Smooth muscle cell (in vitro differentiated cells): ENCODE measurements around the gene SERPINB12. TPM values are rescaled to one million over a fixed set of nuclear protein-coding genes. Genes with fewer than 3 reads are reported as not detected.

ENCODE experiments used
- DNase-seq: peaks from one replicate; lab custom pipeline; 2025; ENCODE audit not compliant: unreplicated experiment; lab: John Stamatoyannopoulos, UW
- H2AFZ ChIP-seq: fragments of 200-600 bp; sonication (generic); 2 replicates; pipeline ENCODE4 v1.6.0; 2016; ENCODE audit warnings: antibody characterized with exemption, low read depth, mild to moderate bottlenecking
- H3F3A ChIP-seq: fragments of 200-600 bp; sonication (generic); 2 replicates; pipeline ENCODE4 v1.6.0; 2017; ENCODE audit warnings: antibody characterized with exemption, low read depth
- H3K27ac ChIP-seq: fragments of 200-600 bp; sonication (generic); 2 replicates; pipeline ENCODE4 v1.5.1; 2016; ENCODE audit warnings: low read depth, mild to moderate bottlenecking
- H3K27me3 ChIP-seq: fragments of 200-600 bp; sonication (generic); 2 replicates; pipeline ENCODE4 v1.6.1; 2016; ENCODE audit warnings: low read depth, mild to moderate bottlenecking
- H3K36me3 ChIP-seq: fragments of 200-600 bp; sonication (generic); 2 replicates; pipeline ENCODE4 v1.5.1; 2016; ENCODE audit warnings: low read depth
- H3K4me1 ChIP-seq: fragments of 200-600 bp; sonication (generic); 2 replicates; pipeline ENCODE4 v1.5.1; 2016; ENCODE audit warnings: low read depth
- H3K4me2 ChIP-seq: fragments of 200-600 bp; sonication (generic); 2 replicates; pipeline ENCODE4 v1.6.0; 2016; ENCODE audit warnings: mild to moderate bottlenecking
- H3K4me3 ChIP-seq: fragments of 200-600 bp; sonication (generic); 2 replicates; pipeline ENCODE4 v1.5.1; 2016; ENCODE audit warnings: mild to moderate bottlenecking
- H3K79me2 ChIP-seq: fragments of 200-600 bp; sonication (generic); 2 replicates; pipeline ENCODE4 v1.6.0; 2016; ENCODE audit warnings: low read depth, mild to moderate bottlenecking
- H3K9ac ChIP-seq: fragments of 200-600 bp; sonication (generic); 2 replicates; pipeline ENCODE4 v1.6.0; 2016; ENCODE audit warnings: low read depth
- H3K9me3 ChIP-seq: fragments of 200-600 bp; sonication (generic); replicated peaks from 2 replicates; pipeline ENCODE4 v1.5.1; 2016; ENCODE audit warnings: low read depth
- H4K20me1 ChIP-seq: fragments of 200-600 bp; sonication (generic); 2 replicates; pipeline ENCODE4 v1.6.0; 2016; ENCODE audit warnings: low read depth
- WGBS: methylation state at CpG from one replicate; pipeline ENCODE4 v1.1.7; 2016; ENCODE audit warnings: low lambda C conversion rate; 5-methylcytosine and 5-hydroxymethylcytosine counted together
- polyA plus RNA-seq: library from polyadenylated mRNA; unstranded; fragments of >200 nt; fragmentation: Nextera tagmentation; extraction: Ambion mirVana; gene quantifications from 2 replicates; pipeline ENCODE4 v1.2.1, GENCODE V29; 2016
- total RNA-seq: library from RNA; depleted of rRNA; stranded (reverse); fragments of >200 nt; gene quantifications from 2 replicates; pipeline ENCODE4 v1.2.3, GENCODE V29; 2014
- TF ChIP-seq, protein P1 (sequence below): fragments of 200-600 bp; sonication (generic); IDR thresholded peaks from 2 replicates; pipeline ENCODE4 v1.5.1; 2017; ENCODE audit warnings: borderline replicate concordance, mild to moderate bottlenecking, antibody characterized with exemption; ENCODE audit not compliant: insufficient read depth, poor library complexity, severe bottlenecking

SERPINB12 gene
- total and polyA plus RNA-seq, 2 experiments from 2014 or later, result 1.3 to 16.4 TPM

DNA sequence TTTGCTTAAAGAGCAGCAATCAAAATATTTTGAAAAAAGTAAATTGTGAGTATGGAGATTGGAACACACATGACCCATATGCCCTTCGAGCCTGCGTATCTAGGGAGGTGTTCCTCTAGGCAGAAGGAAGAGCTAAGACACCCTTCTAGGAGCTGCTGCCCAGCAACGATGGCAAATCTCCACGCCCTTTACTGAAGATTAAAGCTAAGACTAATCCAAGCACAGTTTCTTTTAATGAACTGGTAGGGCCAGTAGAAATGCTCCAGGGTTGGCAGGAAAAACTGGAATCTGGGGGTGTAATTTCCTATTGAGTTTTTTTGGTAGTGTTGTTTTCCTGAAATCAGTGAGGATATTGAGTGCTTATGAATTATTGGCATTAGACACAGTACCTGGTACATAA is 44.3 kb downstream of the SERPINB12 start:
- H3K9me3 ChIP-seq, result no peaks in the 10 kb centered on the region
- TF ChIP-seq, protein P1, sequence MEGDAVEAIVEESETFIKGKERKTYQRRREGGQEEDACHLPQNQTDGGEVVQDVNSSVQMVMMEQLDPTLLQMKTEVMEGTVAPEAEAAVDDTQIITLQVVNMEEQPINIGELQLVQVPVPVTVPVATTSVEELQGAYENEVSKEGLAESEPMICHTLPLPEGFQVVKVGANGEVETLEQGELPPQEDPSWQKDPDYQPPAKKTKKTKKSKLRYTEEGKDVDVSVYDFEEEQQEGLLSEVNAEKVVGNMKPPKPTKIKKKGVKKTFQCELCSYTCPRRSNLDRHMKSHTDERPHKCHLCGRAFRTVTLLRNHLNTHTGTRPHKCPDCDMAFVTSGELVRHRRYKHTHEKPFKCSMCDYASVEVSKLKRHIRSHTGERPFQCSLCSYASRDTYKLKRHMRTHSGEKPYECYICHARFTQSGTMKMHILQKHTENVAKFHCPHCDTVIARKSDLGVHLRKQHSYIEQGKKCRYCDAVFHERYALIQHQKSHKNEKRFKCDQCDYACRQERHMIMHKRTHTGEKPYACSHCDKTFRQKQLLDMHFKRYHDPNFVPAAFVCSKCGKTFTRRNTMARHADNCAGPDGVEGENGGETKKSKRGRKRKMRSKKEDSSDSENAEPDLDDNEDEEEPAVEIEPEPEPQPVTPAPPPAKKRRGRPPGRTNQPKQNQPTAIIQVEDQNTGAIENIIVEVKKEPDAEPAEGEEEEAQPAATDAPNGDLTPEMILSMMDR, result no peak

DNA sequence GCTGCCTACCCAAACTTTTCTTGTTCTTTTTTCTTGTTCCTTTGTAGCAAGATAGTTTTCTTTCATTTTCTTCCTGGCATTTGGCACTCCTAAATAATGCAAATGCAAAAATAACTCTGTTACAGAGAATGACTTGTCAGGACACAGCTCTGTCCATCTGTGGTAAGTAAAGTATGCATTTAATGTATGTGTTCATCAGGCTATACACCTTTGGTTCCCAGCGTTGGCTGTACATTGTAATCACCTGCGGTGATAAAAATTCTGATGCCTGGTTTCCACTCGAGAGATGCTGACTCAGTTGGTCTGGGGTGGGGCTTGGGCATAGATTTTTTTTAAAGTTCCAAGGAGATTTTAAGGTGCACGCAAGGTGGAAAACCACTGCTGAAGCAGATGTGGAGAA is 44.8 kb downstream of the SERPINB12 start, which contains the start of gene SERPINB13:
SERPINB13 (plus strand) TSS at position 378 of the 400 bp plus-strand sequence. CDS start 1,325 bp downstream, outside the sequence.
- Histone ChIP-seq H4K20me1 (no peaks in the 10 kb centered on the region), H3F3A (no peaks in the 10 kb centered on the region), H3K4me3 (peak within 1 kb of the TSS; percentile 19), H3K9me3 (no peaks in the 10 kb centered on the region), H2AFZ (no peak within 1 kb of the TSS), H3K36me3 (no peaks in the 10 kb centered on the region), H3K4me2 (peak within 1 kb of the TSS; percentile 21), H3K9ac (peak within 1 kb of the TSS; percentile 38), H3K4me1 (peaks cover 5% of the 10 kb centered on the region), H3K79me2 (no peaks in the 10 kb centered on the region), H3K27me3 (no peaks in the 10 kb centered on the region), H3K27ac (peak within 1 kb of the TSS; percentile 55)
- DNase-seq, result no peak
- 86% methylated on average over 4 of the region's 4 CpGs for WGBS
- TF ChIP-seq, protein P1, result no peak

More for the DNA sequence above, 44.3 kb downstream of the SERPINB12 start:
- peak overlapping the region; percentile 55 for H3K27ac ChIP-seq
- H4K20me1 ChIP-seq, result no peaks in the 10 kb centered on the region
- no peak overlapping the region for H3K9ac ChIP-seq
- peaks cover 5% of the 10 kb centered on the region for H3K4me1 ChIP-seq
- DNase-seq, result no peak
- no peak overlapping the region for H3K4me3 ChIP-seq
- no peak overlapping the region for H2AFZ ChIP-seq
- no peaks in the 10 kb centered on the region for H3K36me3 ChIP-seq
- H3K79me2 ChIP-seq, result no peaks in the 10 kb centered on the region
- H3K27me3 ChIP-seq, result no peaks in the 10 kb centered on the region
- no peaks in the 10 kb centered on the region for H3F3A ChIP-seq
- H3K4me2 ChIP-seq, result peak overlapping the region; percentile 21
- WGBS, result 69% methylated on average over 4 of the region's 4 CpGs

DNA sequence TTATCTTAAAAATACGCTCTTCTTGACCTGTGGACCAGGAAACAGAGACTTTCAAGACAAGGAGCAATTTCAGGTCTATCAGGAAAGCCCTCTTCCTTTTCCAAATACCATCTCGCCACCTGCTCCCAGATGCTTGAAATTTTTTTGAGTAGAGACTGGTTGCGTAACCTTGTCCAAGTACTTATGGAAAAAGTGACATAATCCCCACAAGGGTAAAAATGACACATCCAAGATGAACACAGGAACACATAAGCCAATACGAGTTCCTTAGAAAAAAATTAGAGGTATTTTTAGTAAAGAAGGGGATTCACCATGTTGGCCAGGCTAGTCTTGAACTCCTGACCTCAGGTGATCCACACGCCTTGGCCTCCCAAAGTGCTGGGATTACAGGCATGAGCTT is 46.7 kb downstream of the SERPINB12 start:
- H3K36me3 ChIP-seq, result no peaks in the 10 kb centered on the region
- H3K9ac ChIP-seq, result no peak overlapping the region
- H3K27ac ChIP-seq, result no peak overlapping the region
- no peaks in the 10 kb centered on the region for H3K79me2 ChIP-seq
- no peaks in the 10 kb centered on the region for H3K9me3 ChIP-seq
- TF ChIP-seq, protein P1, result no peak
- H3K4me2 ChIP-seq, result no peak overlapping the region
- H3F3A ChIP-seq, result no peaks in the 10 kb centered on the region
- H3K27me3 ChIP-seq, result no peaks in the 10 kb centered on the region
- WGBS, result 80% methylated on average over 5 of the region's 5 CpGs
- H3K4me1 ChIP-seq, result peaks cover 5% of the 10 kb centered on the region
- no peaks in the 10 kb centered on the region for H4K20me1 ChIP-seq
- H3K4me3 ChIP-seq, result no peak overlapping the region
- no peak overlapping the region for H2AFZ ChIP-seq
- DNase-seq, result no peak

DNA sequence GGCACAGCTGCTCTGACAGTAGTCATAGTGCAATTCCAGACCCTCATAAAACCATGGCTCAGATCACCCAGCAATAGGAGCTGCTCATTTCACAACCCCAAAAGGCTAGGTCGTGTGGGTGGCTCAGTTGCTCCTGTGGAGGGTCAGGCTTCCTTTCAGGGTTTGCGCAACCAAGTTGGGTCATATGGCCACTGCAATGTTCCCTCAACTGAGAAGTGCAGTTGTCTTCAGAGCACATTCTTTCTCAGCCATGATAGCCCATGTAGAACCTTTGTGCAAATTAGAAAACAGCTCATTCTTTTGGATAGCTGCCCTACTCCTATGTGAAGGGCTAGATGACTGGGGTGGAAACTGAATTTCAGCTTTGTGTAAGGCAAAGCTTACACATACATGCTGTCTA is 48.2 kb downstream of the SERPINB12 start:
- DNase-seq, result no peak
- TF ChIP-seq, protein P1, result no peak
- Histone ChIP-seq H3K79me2 (no peaks in the 10 kb centered on the region), H3K4me1 (no peaks in the 10 kb centered on the region), H3F3A (no peaks in the 10 kb centered on the region), H3K36me3 (no peaks in the 10 kb centered on the region), H3K4me3 (no peak overlapping the region), H3K9ac (no peak overlapping the region), H3K27ac (no peak overlapping the region), H4K20me1 (no peaks in the 10 kb centered on the region), H2AFZ (no peak overlapping the region), H3K9me3 (no peaks in the 10 kb centered on the region), H3K4me2 (no peak overlapping the region), H3K27me3 (no peaks in the 10 kb centered on the region)
- 69% methylated on average over 2 of the region's 2 CpGs for WGBS
